Neural crest cell (in vitro differentiated cells): ENCODE results near the gene DBNDD1. TPM values are rescaled to one million over a fixed set of nuclear protein-coding genes. Genes with fewer than 3 reads are reported as not detected.
A peak's percentile ranks its signal among the peaks of the same experiment; 100 is the strongest.
"Not testable (repeated sequence)": the region's sequence is repeated elsewhere in the genome, so short reads cannot be mapped to it uniquely, and the experiment has no call there.

Experiments
- DNase-seq: peaks from one replicate; pipeline ENCODE4 v3.0.0; 2021; ENCODE audit warnings: low read depth, mixed read lengths, low spot score
- H3K27ac Mint-ChIP-seq: one replicate; pipeline ENCODE4 v1.8.0; 2021; ENCODE audit warnings: mild to moderate bottlenecking, mixed read lengths; ENCODE audit not compliant: unreplicated experiment
- H3K27me3 Mint-ChIP-seq: 2 replicates; pipeline ENCODE4 v1.8.0; 2021; ENCODE audit warnings: low read depth, mild to moderate bottlenecking, mixed read lengths
- H3K36me3 Mint-ChIP-seq: 2 replicates; pipeline ENCODE4 v1.8.0; 2021; ENCODE audit warnings: low read depth, mild to moderate bottlenecking, mixed read lengths
- H3K4me1 Mint-ChIP-seq: 2 replicates; pipeline ENCODE4 v1.8.0; 2021; ENCODE audit warnings: mixed read lengths
- H3K4me3 Mint-ChIP-seq: one replicate; pipeline ENCODE4 v1.8.0; 2021; ENCODE audit warnings: mild to moderate bottlenecking, mixed read lengths
- H3K9me3 Mint-ChIP-seq: 2 replicates; pipeline ENCODE4 v1.8.0; 2021; ENCODE audit warnings: mixed read lengths
- long read RNA-seq: library from polyadenylated mRNA; unstranded; transcript quantifications from one replicate; pipeline ENCODE4 v2.0.0, GENCODE V29; 2020
- total RNA-seq: library from RNA; stranded (reverse); gene quantifications from 2 replicates; pipeline ENCODE4 v1.2.1, GENCODE V29; 2021
- TF ChIP-seq, protein P1 (sequence below): fragments of 200-600 bp; sonication (generic); conservative IDR thresholded peaks from 2 replicates; pipeline ENCODE4 v1.5.0; 2021; ENCODE audit warnings: antibody characterized with exemption, mild to moderate bottlenecking

Gene DBNDD1
- total RNA-seq, result 4.9 and 5.6 TPM in 2 replicates
- long read RNA-seq, result 0 reads

GRCh38 chr16:90018652-90019542 is at the start of gene DBNDD1:
DBNDD1 (minus strand) TSS chr16:90019456; CDS start chr16:90019341, 115 bp downstream.
- H3K27me3 Mint-ChIP-seq, result peaks cover 46% of the 10 kb centered on the region
- TF ChIP-seq, protein P1, sequence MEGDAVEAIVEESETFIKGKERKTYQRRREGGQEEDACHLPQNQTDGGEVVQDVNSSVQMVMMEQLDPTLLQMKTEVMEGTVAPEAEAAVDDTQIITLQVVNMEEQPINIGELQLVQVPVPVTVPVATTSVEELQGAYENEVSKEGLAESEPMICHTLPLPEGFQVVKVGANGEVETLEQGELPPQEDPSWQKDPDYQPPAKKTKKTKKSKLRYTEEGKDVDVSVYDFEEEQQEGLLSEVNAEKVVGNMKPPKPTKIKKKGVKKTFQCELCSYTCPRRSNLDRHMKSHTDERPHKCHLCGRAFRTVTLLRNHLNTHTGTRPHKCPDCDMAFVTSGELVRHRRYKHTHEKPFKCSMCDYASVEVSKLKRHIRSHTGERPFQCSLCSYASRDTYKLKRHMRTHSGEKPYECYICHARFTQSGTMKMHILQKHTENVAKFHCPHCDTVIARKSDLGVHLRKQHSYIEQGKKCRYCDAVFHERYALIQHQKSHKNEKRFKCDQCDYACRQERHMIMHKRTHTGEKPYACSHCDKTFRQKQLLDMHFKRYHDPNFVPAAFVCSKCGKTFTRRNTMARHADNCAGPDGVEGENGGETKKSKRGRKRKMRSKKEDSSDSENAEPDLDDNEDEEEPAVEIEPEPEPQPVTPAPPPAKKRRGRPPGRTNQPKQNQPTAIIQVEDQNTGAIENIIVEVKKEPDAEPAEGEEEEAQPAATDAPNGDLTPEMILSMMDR, result no peak
- H3K27ac Mint-ChIP-seq, result no peak within 1 kb of the TSS
- H3K9me3 Mint-ChIP-seq, result no peaks in the 10 kb centered on the region
- H3K4me1 Mint-ChIP-seq, result peaks cover 22% of the 10 kb centered on the region
- DNase-seq, result no peak
- H3K36me3 Mint-ChIP-seq, result no peaks in the 10 kb centered on the region
- peak within 1 kb of the TSS; percentile 82 for H3K4me3 Mint-ChIP-seq

DNA sequence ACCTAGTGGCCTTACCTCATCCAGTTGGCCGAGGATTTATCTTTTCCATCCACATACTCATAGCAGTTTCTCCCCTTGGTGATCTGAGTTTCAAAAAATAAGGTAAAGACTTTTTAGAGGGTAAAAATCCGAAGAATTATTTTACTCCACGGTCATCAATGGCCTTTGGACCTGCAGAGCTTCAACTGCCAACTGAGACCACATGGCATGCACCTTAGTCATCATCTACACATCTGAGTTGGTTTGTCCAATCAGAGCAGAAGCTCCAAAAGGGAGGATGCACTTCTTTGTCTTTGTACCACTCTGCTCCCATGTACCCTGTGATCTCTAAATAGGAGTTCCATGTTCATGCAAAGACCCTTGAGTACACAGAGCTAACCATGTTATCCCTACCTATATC is 42.2 kb upstream of the DBNDD1 start:
- Mint-ChIP-seq H3K36me3 (no peaks in the 10 kb centered on the region), H3K4me1 (no peaks in the 10 kb centered on the region), H3K9me3 (no peaks in the 10 kb centered on the region), H3K27ac (no peak overlapping the region), H3K4me3 (no peak overlapping the region), H3K27me3 (peaks cover 30% of the 10 kb centered on the region)
- TF ChIP-seq, protein P1, result no peak
- no peak for DNase-seq

DNA sequence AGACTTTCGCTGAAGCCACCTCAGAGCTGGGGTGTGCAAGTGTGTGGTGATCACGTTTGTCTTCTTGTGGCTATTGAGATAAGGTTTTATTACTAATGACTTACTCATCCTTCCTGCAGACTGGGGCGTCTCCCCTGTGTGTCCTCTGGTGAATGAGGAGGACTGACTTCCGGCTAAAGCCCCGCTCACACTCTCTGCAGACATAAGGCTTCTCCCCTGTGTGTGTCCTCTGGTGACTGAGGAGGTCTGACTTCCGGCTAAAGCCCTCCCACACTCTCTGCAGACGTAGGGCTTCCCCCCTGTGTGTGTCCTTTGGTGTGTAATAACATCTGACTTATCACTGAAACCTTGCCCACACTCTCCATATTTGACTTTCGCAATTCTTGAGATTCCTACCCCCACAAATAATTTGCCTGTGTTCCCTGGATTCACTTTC is 38.5 kb upstream of the DBNDD1 start:
- H3K36me3 Mint-ChIP-seq, result peaks cover 10% of the 10 kb centered on the region
- H3K27ac Mint-ChIP-seq, result no peak overlapping the region
- peaks cover 16% of the 10 kb centered on the region for H3K27me3 Mint-ChIP-seq
- TF ChIP-seq, protein P1, result no peak
- no peak for DNase-seq
- peaks cover 19% of the 10 kb centered on the region for H3K9me3 Mint-ChIP-seq
- H3K4me3 Mint-ChIP-seq, result no peak overlapping the region
- H3K4me1 Mint-ChIP-seq, result no peaks in the 10 kb centered on the region

DNA sequence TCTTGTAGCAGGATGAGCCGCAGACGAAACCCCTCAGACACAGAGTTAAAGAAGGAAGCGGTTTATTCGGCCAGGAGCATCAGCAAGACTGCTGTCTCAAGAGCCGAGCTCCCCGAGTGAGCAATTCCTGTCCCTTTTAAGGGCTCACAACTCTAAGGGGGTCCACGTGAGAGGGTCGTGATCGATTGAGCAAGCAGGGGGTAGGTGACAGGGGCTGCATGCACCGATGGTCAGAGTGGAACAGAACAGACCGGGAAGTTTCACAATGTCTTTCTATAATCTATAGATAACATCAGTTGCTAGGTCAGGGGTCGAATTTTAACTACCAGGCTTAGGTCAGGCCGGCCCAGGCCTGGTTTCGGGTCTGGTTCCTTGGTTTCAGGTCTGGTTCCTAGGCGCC is 37.3 kb upstream of the DBNDD1 start:
- H3K9me3 Mint-ChIP-seq, result peaks cover 19% of the 10 kb centered on the region
- H3K4me3 Mint-ChIP-seq, H3K36me3 Mint-ChIP-seq, H3K27ac Mint-ChIP-seq, DNase-seq, H3K4me1 Mint-ChIP-seq: not testable (repeated sequence)
- peaks cover 13% of the 10 kb centered on the region for H3K27me3 Mint-ChIP-seq

GRCh38 chr16:90055371-90055770 is 36.1 kb upstream of the DBNDD1 start:
- peaks cover 8% of the 10 kb centered on the region for H3K27me3 Mint-ChIP-seq
- H3K27ac Mint-ChIP-seq, result no peak overlapping the region
- H3K4me3 Mint-ChIP-seq, result no peak overlapping the region
- peaks cover 19% of the 10 kb centered on the region for H3K9me3 Mint-ChIP-seq
- DNase-seq, result no peak
- no peaks in the 10 kb centered on the region for H3K4me1 Mint-ChIP-seq
- H3K36me3 Mint-ChIP-seq, result peaks cover 10% of the 10 kb centered on the region
- TF ChIP-seq, protein P1, result no peak

DNA sequence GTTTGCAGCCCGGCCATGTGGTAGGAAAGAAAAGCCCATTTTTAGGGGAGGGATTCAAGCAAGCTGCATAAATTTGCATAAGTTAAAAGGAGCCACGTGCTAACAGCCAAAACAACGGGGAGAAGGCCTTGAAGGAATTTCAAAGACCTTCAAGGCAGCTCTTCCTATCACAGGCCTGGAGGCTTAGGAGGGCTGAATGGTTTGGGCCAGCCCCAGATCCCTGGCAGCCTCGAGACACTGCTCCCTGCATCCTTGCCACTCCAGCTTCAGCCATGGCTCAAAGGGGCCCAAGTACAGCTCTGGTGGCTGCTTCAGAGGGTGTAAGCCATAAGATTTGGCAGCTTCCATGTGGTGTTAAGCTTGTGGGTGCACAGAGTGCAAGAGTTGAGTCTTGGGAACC is 35.3 kb upstream of the DBNDD1 start:
- Mint-ChIP-seq H3K27me3 (peaks cover 7% of the 10 kb centered on the region), H3K9me3 (peaks cover 19% of the 10 kb centered on the region), H3K4me1 (no peaks in the 10 kb centered on the region), H3K4me3 (no peak overlapping the region), H3K27ac (no peak overlapping the region), H3K36me3 (peaks cover 10% of the 10 kb centered on the region)
- TF ChIP-seq, protein P1, result no peak
- DNase-seq, result no peak
